SK-N-SH treated with all-trans-retinoic acid at 6 μM for 48 hours (cell line): ENCODE data around the gene UBR3.

ENCODE experiments used
- OSR1 ChIP-seq: fragments of 250-450 bp; sonication (Bioruptor Pico); IDR thresholded peaks from 2 replicates; pipeline ENCODE4 v1.8.0; 2022; ENCODE audit warnings: moderate library complexity, mild to moderate bottlenecking, inconsistent platforms
- PPARA ChIP-seq: fragments of 250-450 bp; sonication (Bioruptor Pico); IDR thresholded peaks from 2 replicates; pipeline ENCODE4 v1.5.0; 2020; ENCODE audit warnings: mild to moderate bottlenecking, borderline replicate concordance
- ZFP30 ChIP-seq: fragments of 450-650 bp; formaldehyde crosslinking; IDR thresholded peaks from 2 replicates; pipeline ENCODE4 v1.5.0; 2022; ENCODE audit warnings: mild to moderate bottlenecking, moderate library complexity
- TF ChIP-seq, protein P1 (sequence below): fragments of 250-450 bp; sonication (Bioruptor Pico); IDR thresholded peaks from 2 replicates; pipeline ENCODE4 v1.5.1; 2020; ENCODE audit warnings: low read depth, mild to moderate bottlenecking, moderate library complexity
- TF ChIP-seq, protein P2 (sequence below): fragments of 250-450 bp; sonication (Bioruptor Pico); IDR thresholded peaks from 2 replicates; pipeline ENCODE4 v1.8.0; 2020; ENCODE audit warnings: mild to moderate bottlenecking, moderate library complexity, borderline replicate concordance

DNA sequence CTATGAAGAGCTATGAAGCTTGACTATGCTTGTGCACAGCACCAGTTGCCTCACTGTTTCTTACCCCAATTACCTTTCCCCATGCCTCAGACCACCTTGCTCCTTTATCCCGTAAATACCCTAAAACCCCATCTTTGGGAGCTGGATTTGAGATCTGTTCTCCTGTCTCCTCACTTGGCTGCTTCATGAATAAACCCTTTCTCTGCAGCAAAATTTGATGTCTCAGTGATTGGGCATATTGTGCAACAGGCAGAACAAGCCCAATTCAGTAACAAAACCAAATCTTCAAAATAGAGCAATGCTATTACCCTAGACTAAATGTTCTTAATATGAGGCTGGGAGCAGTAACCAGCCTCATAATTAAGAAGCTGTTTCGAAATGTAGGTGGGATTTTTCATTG is 32.1 kb upstream of the UBR3 start:
- no peak for TF ChIP-seq OSR1 (CRISPR knock-in tag)
- no peak for TF ChIP-seq ZFP30 (CRISPR knock-in tag)
- TF ChIP-seq, protein P1, sequence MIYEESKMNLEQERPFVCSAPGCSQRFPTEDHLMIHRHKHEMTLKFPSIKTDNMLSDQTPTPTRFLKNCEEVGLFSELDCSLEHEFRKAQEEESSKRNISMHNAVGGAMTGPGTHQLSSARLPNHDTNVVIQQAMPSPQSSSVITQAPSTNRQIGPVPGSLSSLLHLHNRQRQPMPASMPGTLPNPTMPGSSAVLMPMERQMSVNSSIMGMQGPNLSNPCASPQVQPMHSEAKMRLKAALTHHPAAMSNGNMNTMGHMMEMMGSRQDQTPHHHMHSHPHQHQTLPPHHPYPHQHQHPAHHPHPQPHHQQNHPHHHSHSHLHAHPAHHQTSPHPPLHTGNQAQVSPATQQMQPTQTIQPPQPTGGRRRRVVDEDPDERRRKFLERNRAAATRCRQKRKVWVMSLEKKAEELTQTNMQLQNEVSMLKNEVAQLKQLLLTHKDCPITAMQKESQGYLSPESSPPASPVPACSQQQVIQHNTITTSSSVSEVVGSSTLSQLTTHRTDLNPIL (CRISPR knock-in tag), result no peak
- TF ChIP-seq, protein P2, sequence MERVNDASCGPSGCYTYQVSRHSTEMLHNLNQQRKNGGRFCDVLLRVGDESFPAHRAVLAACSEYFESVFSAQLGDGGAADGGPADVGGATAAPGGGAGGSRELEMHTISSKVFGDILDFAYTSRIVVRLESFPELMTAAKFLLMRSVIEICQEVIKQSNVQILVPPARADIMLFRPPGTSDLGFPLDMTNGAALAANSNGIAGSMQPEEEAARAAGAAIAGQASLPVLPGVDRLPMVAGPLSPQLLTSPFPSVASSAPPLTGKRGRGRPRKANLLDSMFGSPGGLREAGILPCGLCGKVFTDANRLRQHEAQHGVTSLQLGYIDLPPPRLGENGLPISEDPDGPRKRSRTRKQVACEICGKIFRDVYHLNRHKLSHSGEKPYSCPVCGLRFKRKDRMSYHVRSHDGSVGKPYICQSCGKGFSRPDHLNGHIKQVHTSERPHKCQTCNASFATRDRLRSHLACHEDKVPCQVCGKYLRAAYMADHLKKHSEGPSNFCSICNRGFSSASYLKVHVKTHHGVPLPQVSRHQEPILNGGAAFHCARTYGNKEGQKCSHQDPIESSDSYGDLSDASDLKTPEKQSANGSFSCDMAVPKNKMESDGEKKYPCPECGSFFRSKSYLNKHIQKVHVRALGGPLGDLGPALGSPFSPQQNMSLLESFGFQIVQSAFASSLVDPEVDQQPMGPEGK (CRISPR knock-in tag), result no peak
- no peak for TF ChIP-seq PPARA
